Measurements from ENCODE around the gene FMR1NB.

Gene FMR1NB, protein sequence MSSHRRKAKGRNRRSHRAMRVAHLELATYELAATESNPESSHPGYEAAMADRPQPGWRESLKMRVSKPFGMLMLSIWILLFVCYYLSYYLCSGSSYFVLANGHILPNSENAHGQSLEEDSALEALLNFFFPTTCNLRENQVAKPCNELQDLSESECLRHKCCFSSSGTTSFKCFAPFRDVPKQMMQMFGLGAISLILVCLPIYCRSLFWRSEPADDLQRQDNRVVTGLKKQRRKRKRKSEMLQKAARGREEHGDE

DNA sequence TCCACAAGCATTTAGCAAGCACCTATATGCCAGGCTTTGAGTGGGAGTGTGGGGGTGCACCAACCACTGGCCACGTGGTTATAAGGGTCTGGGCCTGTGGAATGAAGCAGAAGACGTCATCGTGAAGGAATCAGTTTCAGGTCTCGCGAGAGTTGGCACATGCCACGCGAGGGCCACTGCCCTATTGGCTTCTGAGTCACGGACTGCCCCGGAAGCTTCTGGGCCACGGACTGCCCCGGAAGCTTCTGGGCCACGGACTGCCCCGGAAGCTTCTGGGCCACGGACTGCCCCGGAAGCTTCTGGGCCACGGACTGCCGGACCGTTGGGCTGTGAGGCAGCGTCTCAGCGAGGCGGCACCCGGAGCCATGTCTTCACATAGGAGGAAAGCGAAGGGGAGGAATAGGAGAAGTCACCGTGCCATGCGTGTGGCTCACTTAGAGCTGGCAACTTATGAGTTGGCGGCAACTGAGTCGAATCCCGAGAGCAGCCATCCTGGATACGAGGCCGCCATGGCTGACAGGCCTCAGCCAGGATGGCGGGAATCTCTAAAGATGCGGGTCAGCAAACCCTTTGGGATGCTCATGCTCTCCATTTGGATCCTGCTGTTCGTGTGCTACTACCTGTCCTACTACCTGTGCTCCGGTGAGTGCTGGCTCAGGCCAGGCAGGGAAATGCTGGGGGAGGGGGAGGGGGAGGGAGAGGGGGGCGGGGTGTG is at the start of gene FMR1NB:
FMR1NB (plus strand) TSS at position 300 of the 715 bp plus-strand sequence; CDS start at position 366, 66 bp downstream.
- TF ChIP-seq GATA2 (IDR thresholded peaks at IDR 0.05; ENCODE audit: low read depth, low read length) (no peak), GATA3 (IDR thresholded peaks at IDR 0.05; ENCODE audit: low read depth, low read length) (no peak)

DNA sequence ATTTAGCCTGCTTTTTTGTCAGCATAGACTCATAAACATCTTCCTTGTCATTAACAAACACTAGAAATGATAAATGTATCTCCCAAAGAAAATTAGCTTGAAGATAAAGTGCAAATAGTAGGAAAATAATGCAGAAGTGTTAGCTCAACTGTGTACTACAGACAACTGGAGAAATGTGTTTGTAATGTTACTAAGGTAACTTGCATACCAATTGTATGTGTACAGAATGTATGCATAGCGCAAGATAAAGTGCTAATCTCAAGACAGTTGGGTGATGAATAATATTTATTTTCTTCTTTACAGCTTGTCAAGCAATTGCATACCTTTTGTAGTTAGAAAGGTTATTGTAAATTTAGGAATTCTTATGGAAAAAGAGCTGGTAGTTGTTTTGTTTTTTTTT is 47.3 kb upstream of the FMR1NB start:
- TF ChIP-seq GATA2 (IDR thresholded peaks at IDR 0.05; ENCODE audit: low read depth, low read length): no peak

DNA sequence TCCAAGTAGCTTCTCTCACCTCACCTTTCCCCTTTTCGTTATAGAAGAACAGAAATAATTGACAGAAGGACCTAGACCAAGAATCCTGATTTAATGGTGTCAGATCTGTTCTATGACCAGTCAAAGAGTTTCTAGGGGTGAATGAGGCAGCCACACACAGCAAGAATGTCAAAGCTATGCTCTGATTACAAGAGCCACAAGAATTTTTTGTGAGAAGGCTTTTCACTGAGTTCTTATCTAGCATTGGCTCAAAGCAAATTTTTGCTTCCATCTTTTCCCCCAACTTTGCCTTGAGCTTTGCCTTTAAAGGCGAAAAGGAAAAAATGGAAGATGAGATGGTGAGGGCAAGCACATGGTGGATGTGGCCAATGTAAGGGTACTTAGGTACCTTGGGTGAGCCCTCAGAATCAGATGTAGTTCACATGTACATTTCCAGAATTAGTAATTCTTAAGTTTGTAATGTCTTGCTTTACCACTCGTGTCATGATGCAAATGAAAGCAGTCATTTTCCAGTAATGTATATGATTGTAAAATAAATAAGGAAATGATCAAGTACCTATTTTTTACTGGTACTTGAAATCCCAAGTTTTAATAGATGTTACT is 45.9 kb upstream of the FMR1NB start:
- TF ChIP-seq GATA3 (IDR thresholded peaks at IDR 0.05; ENCODE audit: low read depth, low read length): no peak
- no peak for TF ChIP-seq GATA2 (IDR thresholded peaks at IDR 0.05; ENCODE audit: low read depth, low read length)

DNA sequence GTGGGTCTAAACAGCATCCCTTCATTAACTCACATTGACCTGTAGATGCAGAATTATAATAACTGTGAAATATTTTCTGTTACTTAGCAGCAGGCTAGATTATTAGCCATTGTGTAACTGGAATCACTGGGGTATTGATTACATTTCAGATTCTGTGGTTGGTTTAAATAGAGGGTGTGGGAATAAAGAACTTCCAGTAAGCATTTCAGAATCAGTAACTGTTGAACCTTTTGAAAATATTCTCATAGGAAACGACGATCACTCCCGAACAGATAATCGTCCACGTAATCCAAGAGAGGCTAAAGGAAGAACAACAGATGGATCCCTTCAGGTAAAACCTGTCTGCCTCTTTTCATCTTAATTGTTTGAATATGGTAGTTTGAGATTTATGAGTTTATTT is 35.9 kb upstream of the FMR1NB start:
- TF ChIP-seq GATA3 (IDR thresholded peaks at IDR 0.05; ENCODE audit: low read depth, low read length): no peak
- TF ChIP-seq GATA2 (IDR thresholded peaks at IDR 0.05; ENCODE audit: low read depth, low read length): no peak

DNA sequence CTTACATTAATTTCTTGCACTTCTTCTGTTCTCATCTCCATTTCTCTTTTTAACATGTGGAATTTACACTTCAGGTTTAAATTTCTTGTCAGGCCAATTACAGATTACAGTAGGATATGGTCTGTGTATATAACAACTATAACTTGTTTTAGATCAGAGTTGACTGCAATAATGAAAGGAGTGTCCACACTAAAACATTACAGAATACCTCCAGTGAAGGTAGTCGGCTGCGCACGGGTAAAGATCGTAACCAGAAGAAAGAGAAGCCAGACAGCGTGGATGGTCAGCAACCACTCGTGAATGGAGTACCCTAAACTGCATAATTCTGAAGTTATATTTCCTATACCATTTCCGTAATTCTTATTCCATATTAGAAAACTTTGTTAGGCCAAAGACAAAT is 32.6 kb upstream of the FMR1NB start:
- TF ChIP-seq GATA3 (IDR thresholded peaks at IDR 0.05; ENCODE audit: low read depth, low read length) (no peak), GATA2 (IDR thresholded peaks at IDR 0.05; ENCODE audit: low read depth, low read length) (no peak)

DNA sequence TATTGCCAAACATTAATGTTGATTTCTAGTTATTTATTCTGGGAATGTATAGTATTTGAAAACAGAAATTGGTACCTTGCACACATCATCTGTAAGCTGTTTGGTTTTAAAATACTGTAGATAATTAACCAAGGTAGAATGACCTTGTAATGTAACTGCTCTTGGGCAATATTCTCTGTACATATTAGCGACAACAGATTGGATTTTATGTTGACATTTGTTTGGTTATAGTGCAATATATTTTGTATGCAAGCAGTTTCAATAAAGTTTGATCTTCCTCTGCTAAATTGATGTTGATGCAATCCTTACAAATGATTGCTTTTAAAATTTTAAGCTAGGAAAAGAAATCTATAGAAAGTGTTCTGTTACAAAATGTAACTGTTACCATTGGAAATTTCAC is 30.8 kb upstream of the FMR1NB start:
- TF ChIP-seq GATA3 (IDR thresholded peaks at IDR 0.05; ENCODE audit: low read depth, low read length) (no peak), GATA2 (IDR thresholded peaks at IDR 0.05; ENCODE audit: low read depth, low read length) (no peak)

DNA sequence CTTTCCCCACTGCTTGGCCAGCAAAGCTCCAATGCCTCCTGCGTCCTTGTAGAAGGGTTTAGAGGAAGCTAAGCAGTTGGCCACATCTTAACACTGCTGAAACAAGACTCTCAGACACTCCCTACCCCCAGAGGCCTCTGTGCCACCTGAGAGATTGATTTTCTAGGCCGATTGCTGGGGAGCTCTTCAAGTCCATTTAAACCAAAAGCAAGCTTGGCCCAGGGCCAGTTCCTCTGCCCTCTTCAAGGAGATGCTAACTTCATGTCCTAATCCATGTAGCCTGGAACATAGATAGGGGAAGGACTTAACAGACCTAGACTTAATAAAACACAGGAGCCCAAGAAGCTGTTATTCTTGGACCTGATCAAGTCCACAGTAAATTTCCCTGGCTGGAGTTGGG is 27.2 kb upstream of the FMR1NB start:
- TF ChIP-seq GATA2 (IDR thresholded peaks at IDR 0.05; ENCODE audit: low read depth, low read length) (no peak), GATA3 (IDR thresholded peaks at IDR 0.05; ENCODE audit: low read depth, low read length) (no peak)

DNA sequence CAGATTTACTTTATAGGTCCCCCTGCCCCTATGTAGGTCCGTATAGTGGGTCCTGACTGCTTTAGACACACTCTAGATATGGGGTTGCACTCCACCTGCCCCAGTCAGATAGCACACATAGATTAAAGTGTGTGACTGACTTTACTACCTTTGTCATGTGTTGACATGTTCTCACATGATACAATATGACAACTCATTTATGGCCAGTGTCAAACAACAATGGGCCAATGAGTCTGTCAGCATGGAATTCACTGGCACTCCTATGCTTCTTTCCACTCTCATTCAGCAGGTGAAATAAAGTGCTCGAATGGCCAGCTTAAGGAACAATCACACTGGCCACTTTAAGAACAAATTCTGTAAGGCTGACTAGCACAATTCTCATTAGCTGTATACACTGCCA is 23.8 kb upstream of the FMR1NB start:
- no peak for TF ChIP-seq GATA3 (IDR thresholded peaks at IDR 0.05; ENCODE audit: low read depth, low read length)
- TF ChIP-seq GATA2 (IDR thresholded peaks at IDR 0.05; ENCODE audit: low read depth, low read length): no peak

DNA sequence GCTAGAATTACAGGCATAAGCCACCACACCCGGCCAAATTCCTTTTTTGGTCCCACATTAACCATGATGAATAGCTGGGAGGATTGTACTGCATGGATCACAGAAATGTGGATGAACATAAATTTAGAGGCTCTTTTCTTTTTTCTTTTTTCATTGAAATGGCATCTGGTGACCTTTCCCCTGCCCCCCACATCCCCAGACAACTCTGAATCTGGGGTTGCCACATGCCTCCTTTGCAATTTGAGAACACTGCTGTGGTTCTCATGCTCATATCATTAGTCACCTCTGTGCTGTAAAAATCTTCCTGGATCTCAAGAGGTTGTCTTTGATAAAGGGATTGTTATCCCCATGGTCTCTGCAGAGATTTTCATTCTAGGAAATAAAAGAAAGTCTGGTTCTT is 22.8 kb upstream of the FMR1NB start:
- TF ChIP-seq GATA2 (IDR thresholded peaks at IDR 0.05; ENCODE audit: low read depth, low read length) (no peak), GATA3 (IDR thresholded peaks at IDR 0.05; ENCODE audit: low read depth, low read length) (no peak)

DNA sequence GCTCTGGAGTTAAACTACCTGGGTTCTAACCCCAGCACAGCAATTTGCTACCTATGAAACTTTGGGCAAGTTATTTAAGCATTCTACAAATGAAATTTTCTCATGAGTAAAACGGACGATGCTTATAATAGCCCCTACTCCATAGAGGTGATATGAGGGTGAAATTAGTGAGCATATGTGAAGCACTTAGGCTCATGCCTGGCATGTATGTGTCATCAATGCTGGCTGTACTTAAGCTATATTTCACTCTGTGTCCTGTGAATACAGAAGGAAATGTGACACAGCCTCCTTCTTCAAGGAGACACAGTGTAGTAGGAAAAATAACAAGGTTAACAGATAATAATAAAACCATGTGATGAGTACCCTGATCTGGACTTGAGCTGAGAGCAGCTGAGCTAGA is 20.4 kb upstream of the FMR1NB start:
- no peak for TF ChIP-seq GATA2 (IDR thresholded peaks at IDR 0.05; ENCODE audit: low read depth, low read length)
- TF ChIP-seq GATA3 (IDR thresholded peaks at IDR 0.05; ENCODE audit: low read depth, low read length): no peak

DNA sequence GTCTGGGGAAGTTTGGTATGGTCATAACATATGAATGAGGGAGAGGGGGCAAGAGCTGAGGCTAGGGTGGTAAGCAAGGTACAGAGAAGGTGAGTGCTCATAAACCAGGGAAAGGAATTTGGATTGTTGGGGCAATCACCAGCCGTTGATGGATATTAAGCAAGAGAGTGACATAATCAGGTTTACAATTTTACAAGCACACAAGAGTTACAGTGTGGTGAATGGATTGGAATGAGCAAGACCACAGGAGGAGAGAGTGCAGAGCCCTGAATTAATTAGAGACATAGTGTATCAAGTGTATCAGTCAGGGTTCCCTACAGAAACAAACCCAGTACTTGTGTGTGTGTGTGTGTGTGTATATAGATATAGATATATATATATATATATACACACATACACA is 18.7 kb upstream of the FMR1NB start:
- TF ChIP-seq GATA2 (IDR thresholded peaks at IDR 0.05; ENCODE audit: low read depth, low read length) (no peak), GATA3 (IDR thresholded peaks at IDR 0.05; ENCODE audit: low read depth, low read length) (no peak)

DNA sequence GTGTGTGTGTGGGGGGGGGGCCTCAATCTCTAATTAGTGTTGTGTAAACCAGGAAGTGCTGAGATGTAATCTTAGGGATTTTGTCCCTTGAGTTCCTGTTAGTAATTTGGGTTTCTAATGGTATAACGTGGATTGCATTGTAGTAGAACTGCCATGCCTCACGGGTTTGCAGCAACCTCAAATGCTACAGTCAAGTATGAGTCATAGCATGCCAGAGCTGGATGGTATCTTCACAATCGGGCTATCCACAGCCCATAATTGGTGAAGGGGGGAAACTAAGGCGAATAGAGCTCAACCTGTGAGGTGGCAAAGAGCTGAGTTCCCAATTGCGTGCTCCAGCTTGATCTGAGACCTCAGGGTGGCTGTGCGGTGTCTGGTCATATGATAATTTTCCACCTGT is 2.2 kb upstream of the FMR1NB start:
- TF ChIP-seq GATA2 (IDR thresholded peaks at IDR 0.05; ENCODE audit: low read depth, low read length): no peak

DNA sequence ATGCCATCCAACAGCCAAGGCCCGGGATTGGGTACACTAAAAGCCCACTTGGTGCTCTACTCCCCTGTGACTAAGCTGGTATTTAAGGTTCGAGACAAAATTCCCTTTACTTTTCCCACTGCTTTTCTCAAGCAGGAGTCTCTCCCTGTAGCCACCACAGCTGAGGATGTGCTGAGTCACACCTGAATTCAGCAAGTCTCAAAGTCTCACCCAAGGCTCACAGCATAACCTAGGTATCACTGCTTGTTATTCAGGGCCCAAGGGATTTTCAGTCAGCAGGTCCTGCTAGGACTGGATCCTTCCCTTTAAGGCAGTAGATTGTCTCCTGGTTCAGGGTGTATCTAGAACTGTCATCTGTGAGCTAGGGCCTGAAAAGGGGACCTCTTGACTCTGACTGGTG is 39.2 kb downstream of the FMR1NB start:
- no peak for TF ChIP-seq GATA2 (IDR thresholded peaks at IDR 0.05; ENCODE audit: low read depth, low read length)
- no peak for TF ChIP-seq GATA3 (IDR thresholded peaks at IDR 0.05; ENCODE audit: low read depth, low read length)

DNA sequence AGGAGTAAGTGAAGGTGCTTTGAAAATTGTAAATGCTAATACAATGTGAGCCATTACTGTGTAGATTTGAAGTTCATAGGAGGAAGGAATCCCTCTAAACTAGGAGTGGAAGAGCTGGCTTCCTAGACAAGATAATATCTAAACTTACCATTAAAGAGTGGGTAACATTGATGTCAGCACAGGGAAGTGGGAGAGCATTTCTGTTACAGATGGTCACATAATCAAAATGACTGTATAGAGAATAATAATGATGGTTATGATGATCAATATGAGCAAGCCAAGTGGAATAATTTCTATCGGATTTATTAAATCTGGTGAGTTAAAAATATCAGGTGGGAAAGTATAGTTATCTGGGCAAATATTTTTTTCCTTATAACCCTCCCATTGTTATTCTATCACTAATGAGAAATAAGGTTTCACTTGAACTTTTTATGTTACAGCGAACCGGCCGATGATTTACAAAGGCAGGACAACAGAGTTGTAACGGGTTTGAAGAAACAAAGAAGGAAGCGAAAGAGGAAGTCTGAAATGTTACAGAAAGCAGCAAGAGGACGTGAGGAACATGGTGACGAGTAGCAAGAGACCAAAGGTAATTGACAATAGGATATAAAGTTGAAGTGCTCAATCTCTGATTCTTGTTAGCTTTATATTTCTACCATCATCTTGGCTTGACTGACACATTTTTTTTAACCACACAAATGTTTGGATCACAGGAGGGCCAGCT is 43.5 kb downstream of the FMR1NB start:
- TF ChIP-seq GATA2 (IDR thresholded peaks at IDR 0.05; ENCODE audit: low read depth, low read length): no peak
- no peak for TF ChIP-seq GATA3 (IDR thresholded peaks at IDR 0.05; ENCODE audit: low read depth, low read length)

Data from SH-SY5Y (cell line).